HuH-7 (cell line): ENCODE data around the gene ABCB8.
A peak's percentile ranks its signal among the peaks of the same experiment; 100 is the strongest.

ENCODE experiments used
- DNase-seq: peaks from one replicate; pipeline ENCODE4 v3.0.0; 2011; ENCODE audit warnings: low spot score

ABCB8 gene

GRCh38 chr7:151028131-151028947 lies at the start of gene ABCB8:
ABCB8 (plus strand) TSS chr7:151028450; CDS start chr7:151028516, 66 bp downstream.
- peak; percentile 100 for DNase-seq

- no peak for DNase-seq
Observed at GRCh38 chr7:150979713-150980390, 48.4 kb upstream of the ABCB8 start.

GRCh38 chr7:150980663-150981062 lies 47.6 kb upstream of the ABCB8 start:
- DNase-seq, result no peak

- no peak for DNase-seq
Observed at GRCh38 chr7:150981644-150982043, 46.6 kb upstream of the ABCB8 start.

GRCh38 chr7:150982351-150982750 lies 45.9 kb upstream of the ABCB8 start:
- no peak for DNase-seq

- DNase-seq, result peak; percentile 68
Observed at GRCh38 chr7:150983893-150984368, 44.3 kb upstream of the ABCB8 start.

- DNase-seq, result peak; percentile 80
Observed at GRCh38 chr7:150986099-150986512, 42.1 kb upstream of the ABCB8 start.

- DNase-seq, result no peak
Observed at GRCh38 chr7:150986556-150986955, 41.7 kb upstream of the ABCB8 start.

GRCh38 chr7:150988230-150989226 lies 39.7 kb upstream of the ABCB8 start:
- DNase-seq, result peak; percentile 94

GRCh38 chr7:150989456-150989855 lies 38.8 kb upstream of the ABCB8 start:
- no peak for DNase-seq

GRCh38 chr7:150990416-150991186 lies 37.6 kb upstream of the ABCB8 start, which contains the start of gene NOS3:
NOS3 (plus strand) TSS chr7:150991017; CDS start chr7:150993804, 2,787 bp downstream.
- no peak for DNase-seq

GRCh38 chr7:150992051-150992640 lies 36.1 kb upstream of the ABCB8 start:
- DNase-seq, result no peak

GRCh38 chr7:150992833-150993302 lies 35.4 kb upstream of the ABCB8 start:
- DNase-seq, result no peak

- no peak for DNase-seq
Observed at GRCh38 chr7:150993511-150993910, 34.7 kb upstream of the ABCB8 start.

- DNase-seq, result no peak
Observed at GRCh38 chr7:150994141-150994837, 34.0 kb upstream of the ABCB8 start.

GRCh38 chr7:150994838-150995510 lies 33.3 kb upstream of the ABCB8 start:
- no peak for DNase-seq

- no peak for DNase-seq
Observed at GRCh38 chr7:150996376-150997074, 31.7 kb upstream of the ABCB8 start.

GRCh38 chr7:150997075-150997511 lies 31.2 kb upstream of the ABCB8 start:
- no peak for DNase-seq

- DNase-seq, result no peak
Observed at GRCh38 chr7:150997817-150998216, 30.4 kb upstream of the ABCB8 start.
